GM13977 (cell line): ENCODE measurements around the gene UGDH.

Source experiments
- DNase-seq: peaks from one replicate; pipeline ENCODE4 v3.0.0; 2012; ENCODE audit warnings: low spot score
- in situ Hi-C: fragments of 300-500 bp; cut with MboI; formaldehyde crosslinking; loops from one replicate; pipeline ENCODE4 v1.12.0; 2022; ENCODE audit warnings: low sequenced_read_pairs, low pct_unique_long_range_greater_than_20kb, mixed read lengths, inconsistent platforms; ENCODE audit not compliant: unreplicated experiment
- TF ChIP-seq, protein P1 (sequence below): IDR thresholded peaks from 2 replicates; pipeline ENCODE4 v1.5.1; 2012; ENCODE audit warnings: mild to moderate bottlenecking, control low read depth; ENCODE audit not compliant: insufficient read depth; ENCODE audit errors: extremely low read depth, missing control alignments

UGDH gene

GRCh38 chr4:39480251-39480650 is 47.0 kb downstream of the UGDH start:
- in situ Hi-C loops: no loop called here
- TF ChIP-seq, protein P1, sequence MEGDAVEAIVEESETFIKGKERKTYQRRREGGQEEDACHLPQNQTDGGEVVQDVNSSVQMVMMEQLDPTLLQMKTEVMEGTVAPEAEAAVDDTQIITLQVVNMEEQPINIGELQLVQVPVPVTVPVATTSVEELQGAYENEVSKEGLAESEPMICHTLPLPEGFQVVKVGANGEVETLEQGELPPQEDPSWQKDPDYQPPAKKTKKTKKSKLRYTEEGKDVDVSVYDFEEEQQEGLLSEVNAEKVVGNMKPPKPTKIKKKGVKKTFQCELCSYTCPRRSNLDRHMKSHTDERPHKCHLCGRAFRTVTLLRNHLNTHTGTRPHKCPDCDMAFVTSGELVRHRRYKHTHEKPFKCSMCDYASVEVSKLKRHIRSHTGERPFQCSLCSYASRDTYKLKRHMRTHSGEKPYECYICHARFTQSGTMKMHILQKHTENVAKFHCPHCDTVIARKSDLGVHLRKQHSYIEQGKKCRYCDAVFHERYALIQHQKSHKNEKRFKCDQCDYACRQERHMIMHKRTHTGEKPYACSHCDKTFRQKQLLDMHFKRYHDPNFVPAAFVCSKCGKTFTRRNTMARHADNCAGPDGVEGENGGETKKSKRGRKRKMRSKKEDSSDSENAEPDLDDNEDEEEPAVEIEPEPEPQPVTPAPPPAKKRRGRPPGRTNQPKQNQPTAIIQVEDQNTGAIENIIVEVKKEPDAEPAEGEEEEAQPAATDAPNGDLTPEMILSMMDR: no peak
- no peak for DNase-seq

- in situ Hi-C loops: loop anchor here (10.0 kb wide), 2 partner anchors 158 to 498 kb away; partner anchors contain the start of genes PDS5A and SMIM14
- TF ChIP-seq, protein P1: no peak
- no peak for DNase-seq
Measured at GRCh38 chr4:39476187-39476895, 50.9 kb downstream of the UGDH start.

DNA sequence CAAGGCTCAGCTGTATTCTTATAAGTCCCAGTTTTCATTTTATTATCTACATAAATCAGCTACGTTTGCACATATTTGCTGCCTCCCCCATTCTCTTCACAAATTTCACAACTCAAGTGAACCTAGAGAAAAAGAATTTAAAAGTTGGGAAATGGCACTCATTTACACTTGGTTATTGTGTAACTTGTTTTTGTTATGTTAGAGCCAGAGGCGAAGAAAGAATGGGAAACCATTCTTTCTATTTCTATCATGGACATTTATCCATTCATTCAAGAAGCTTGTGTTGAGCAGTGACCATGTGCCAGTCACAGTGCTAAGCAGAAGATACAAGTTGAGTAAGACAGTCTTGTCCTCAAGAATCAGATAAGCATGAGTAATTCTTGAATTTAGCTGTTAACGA is 54.8 kb downstream of the UGDH start:
- in situ Hi-C loops: loop anchor here (10.0 to 25.0 kb wide), 3 partner anchors 162 to 840 kb away; partner anchors contain the start of genes PDS5A and SMIM14
- TF ChIP-seq, protein P1: no peak
- DNase-seq: no peak

GRCh38 chr4:39470402-39470801 is 56.8 kb downstream of the UGDH start:
- no peak for DNase-seq
- in situ Hi-C loops: loop anchor here (10.0 to 25.0 kb wide), 3 partner anchors 164 to 842 kb away; partner anchors contain the start of genes PDS5A and SMIM14
- TF ChIP-seq, protein P1: no peak

- TF ChIP-seq, protein P1: peak; percentile 68
- DNase-seq: peak; percentile 63
- in situ Hi-C loops: loop anchor here (10.0 to 25.0 kb wide), 3 partner anchors 165 to 843 kb away; partner anchors contain the start of genes PDS5A and SMIM14
Measured at GRCh38 chr4:39469429-39470077, 57.7 kb downstream of the UGDH start.

DNA sequence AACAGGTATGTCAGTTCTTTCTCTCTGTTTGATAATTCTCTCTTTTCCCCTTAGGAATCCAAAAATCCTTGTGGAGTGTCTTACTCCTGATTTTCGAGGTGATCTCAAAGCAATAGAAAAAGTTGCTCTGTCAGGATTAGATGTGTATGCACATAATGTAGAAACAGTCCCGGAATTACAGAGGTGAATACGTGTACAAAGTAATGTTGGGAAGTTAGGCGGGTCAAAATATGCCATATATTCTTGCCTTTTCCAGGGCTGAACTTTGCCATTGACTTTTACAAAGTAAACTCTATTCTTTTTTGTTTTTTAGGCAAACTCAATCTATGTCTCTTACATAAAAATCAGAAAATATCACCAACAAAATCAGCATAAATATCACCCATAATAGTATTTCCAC is 59.8 kb downstream of the UGDH start:
- TF ChIP-seq, protein P1: no peak
- in situ Hi-C loops: loop anchor here (25.0 kb wide), 1 partner anchor 845 kb away; no protein-coding TSS in a partner anchor
- no peak for DNase-seq
